ENCODE results near the gene C5. TPM values are rescaled to one million over a fixed set of nuclear protein-coding genes. Genes with fewer than 3 reads are reported as not detected.
A peak's percentile ranks its signal among the peaks of the same experiment; 100 is the strongest.

C5 gene
- total RNA-seq, 2 experiments from 2014 or later = 0.89 to 1.3 TPM

DNA sequence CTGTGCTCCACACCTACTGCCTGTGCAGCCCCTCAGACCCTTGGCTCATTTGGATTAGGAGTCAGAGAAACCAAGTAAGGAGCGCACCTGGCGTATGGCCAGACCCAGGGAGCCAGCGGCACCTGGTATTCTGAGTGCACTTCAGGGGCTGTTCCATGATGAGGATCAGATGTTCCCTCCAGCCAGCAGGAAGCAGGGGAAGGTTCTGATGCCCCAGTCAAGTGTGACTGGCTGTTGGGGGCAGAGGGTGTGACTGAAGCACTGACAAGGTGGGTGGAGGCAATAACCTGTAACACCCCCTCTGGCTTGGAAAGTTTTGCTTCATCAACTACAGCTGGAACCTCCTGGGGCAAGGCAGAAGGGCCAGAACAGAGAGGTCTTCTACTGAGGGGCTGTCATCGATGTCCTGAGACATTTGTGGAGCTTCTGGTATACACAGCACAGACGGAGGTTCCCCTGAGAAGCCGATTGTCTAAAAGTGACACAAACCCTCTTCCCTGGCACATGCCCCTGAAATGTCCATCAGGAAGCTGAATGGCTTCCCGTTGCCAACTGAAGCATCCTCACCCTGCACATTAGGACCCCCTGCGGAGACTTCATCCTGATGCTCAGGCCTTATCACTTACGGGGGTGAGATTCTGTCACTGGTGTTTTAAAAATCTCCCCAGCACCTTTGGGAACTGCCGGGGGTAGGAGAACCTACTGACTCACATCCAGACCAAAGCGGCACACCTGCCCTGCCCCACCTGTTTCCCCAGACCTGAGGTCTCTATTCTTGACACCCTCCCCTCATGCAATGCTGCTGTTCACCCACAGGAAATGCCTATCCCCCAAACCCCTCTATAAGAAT is 144.5 kb downstream of the C5 start:
- Histone ChIP-seq H3K27ac (ENCODE audit: low read depth in 1 of 2, low read length in 2 of 2) (peak overlapping the region; percentile 92 to 93), H3K27me3 (ENCODE audit: control insufficient read depth in 1 of 2, insufficient read depth in 2 of 2, low read length in 2 of 2) (no peaks in the 10 kb centered on the region), H3K4me1 (ENCODE audit: insufficient read depth, low read length) (peaks cover 83% of the 10 kb centered on the region), H3K36me3 (ENCODE audit: insufficient read depth, low read length) (peaks cover 67% of the 10 kb centered on the region), H3K4me3 (ENCODE audit: low read length) (no peak overlapping the region), H3K9me3 (ENCODE audit: control insufficient read depth in 1 of 2, insufficient read depth in 1 of 2, low read length in 2 of 2) (no peaks in the 10 kb centered on the region)
- intact Hi-C loops (cut with DNase I, micrococcal nuclease) = no loop called here
- H3K27ac Mint-ChIP-seq = peak overlapping the region; percentile 99
- H3K4me3 Mint-ChIP-seq = peak overlapping the region; percentile 20
- TF ChIP-seq, protein P1, sequence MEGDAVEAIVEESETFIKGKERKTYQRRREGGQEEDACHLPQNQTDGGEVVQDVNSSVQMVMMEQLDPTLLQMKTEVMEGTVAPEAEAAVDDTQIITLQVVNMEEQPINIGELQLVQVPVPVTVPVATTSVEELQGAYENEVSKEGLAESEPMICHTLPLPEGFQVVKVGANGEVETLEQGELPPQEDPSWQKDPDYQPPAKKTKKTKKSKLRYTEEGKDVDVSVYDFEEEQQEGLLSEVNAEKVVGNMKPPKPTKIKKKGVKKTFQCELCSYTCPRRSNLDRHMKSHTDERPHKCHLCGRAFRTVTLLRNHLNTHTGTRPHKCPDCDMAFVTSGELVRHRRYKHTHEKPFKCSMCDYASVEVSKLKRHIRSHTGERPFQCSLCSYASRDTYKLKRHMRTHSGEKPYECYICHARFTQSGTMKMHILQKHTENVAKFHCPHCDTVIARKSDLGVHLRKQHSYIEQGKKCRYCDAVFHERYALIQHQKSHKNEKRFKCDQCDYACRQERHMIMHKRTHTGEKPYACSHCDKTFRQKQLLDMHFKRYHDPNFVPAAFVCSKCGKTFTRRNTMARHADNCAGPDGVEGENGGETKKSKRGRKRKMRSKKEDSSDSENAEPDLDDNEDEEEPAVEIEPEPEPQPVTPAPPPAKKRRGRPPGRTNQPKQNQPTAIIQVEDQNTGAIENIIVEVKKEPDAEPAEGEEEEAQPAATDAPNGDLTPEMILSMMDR (IDR thresholded peaks at IDR 0.05) = no peak
- H3K27me3 Mint-ChIP-seq = no peaks in the 10 kb centered on the region
- peaks cover 83% of the 10 kb centered on the region for H3K36me3 Mint-ChIP-seq (ENCODE audit: low read depth)
- ChIA-PET CTCF (interaction anchor here (0.8 kb wide), 1 partner anchor 159 kb away, joined by 3 read pairs; no protein-coding TSS in a partner anchor), POLR2A (interaction anchor here (1.1 to 36.2 kb wide), 6 partner anchors 8 to 32 kb away, joined by 3 to 1343 read pairs (median 46); partner anchors contain the start of gene TRAF1)
- H3K9me3 Mint-ChIP-seq = no peaks in the 10 kb centered on the region
- H3K4me1 Mint-ChIP-seq (ENCODE audit: low read depth) = peaks cover 87% of the 10 kb centered on the region
- DNase-seq (peak in 5 of 14 experiments; percentile 34 to 68 (median 50)), ATAC-seq (ENCODE audit: poor library complexity) (no peak)

DNA sequence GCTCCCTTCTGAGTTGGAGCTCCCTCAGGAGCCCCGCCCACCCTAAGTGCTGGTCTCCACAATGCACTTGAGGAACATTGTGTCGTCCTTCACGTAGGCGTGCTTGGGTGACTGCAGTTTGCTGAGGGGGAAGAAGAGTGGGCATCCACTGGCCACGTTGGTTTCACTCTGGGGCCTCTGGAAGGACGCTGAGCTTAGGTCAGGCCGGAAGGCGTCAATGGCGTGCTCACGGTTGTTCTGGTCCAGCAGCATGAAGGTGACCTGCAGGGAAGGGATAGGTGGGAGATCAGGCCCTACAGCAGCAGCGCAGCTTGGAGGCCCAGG is 145.1 kb downstream of the C5 start:
- H3K27me3 ChIP-seq (ENCODE audit: control insufficient read depth in 1 of 2, insufficient read depth in 2 of 2, low read length in 2 of 2) = no peaks in the 10 kb centered on the region
- ChIA-PET POLR2A (interaction anchor here (1.5 to 36.2 kb wide), 7 partner anchors 8 to 58 kb away, joined by 12 to 1343 read pairs (median 24); partner anchors contain the start of genes PHF19 and TRAF1), CTCF (interaction anchor here (0.8 to 1.3 kb wide), 2 partner anchors 24 to 160 kb away, joined by 3 to 5 read pairs; no protein-coding TSS in a partner anchor)
- Mint-ChIP-seq H3K4me1 (ENCODE audit: low read depth) (peaks cover 87% of the 10 kb centered on the region), H3K27me3 (no peaks in the 10 kb centered on the region), H3K4me3 (no peak overlapping the region), H3K36me3 (ENCODE audit: low read depth) (peaks cover 77% of the 10 kb centered on the region), H3K27ac (peak overlapping the region; percentile 99), H3K9me3 (no peaks in the 10 kb centered on the region)
- ATAC-seq (ENCODE audit: poor library complexity) (no peak), DNase-seq (peak in 1 of 14 experiments; percentile 28)
- peaks cover 80% of the 10 kb centered on the region for H3K4me1 ChIP-seq (ENCODE audit: insufficient read depth, low read length)
- H3K9me3 ChIP-seq (ENCODE audit: control insufficient read depth in 1 of 2, insufficient read depth in 1 of 2, low read length in 2 of 2) = no peaks in the 10 kb centered on the region
- peak overlapping the region; percentile 92 to 93 for H3K27ac ChIP-seq (ENCODE audit: low read depth in 1 of 2, low read length in 2 of 2)
- intact Hi-C loops (cut with DNase I, micrococcal nuclease) = loop anchor here in 1 of 2 experiments (1.0 kb wide), 2 partner anchors 15 to 26 kb away; no protein-coding TSS in a partner anchor
- TF ChIP-seq, protein P1 (IDR thresholded peaks at IDR 0.05) = no peak
- H3K4me3 ChIP-seq (ENCODE audit: low read length) = no peak overlapping the region
- peaks cover 61% of the 10 kb centered on the region for H3K36me3 ChIP-seq (ENCODE audit: insufficient read depth, low read length)

DNA sequence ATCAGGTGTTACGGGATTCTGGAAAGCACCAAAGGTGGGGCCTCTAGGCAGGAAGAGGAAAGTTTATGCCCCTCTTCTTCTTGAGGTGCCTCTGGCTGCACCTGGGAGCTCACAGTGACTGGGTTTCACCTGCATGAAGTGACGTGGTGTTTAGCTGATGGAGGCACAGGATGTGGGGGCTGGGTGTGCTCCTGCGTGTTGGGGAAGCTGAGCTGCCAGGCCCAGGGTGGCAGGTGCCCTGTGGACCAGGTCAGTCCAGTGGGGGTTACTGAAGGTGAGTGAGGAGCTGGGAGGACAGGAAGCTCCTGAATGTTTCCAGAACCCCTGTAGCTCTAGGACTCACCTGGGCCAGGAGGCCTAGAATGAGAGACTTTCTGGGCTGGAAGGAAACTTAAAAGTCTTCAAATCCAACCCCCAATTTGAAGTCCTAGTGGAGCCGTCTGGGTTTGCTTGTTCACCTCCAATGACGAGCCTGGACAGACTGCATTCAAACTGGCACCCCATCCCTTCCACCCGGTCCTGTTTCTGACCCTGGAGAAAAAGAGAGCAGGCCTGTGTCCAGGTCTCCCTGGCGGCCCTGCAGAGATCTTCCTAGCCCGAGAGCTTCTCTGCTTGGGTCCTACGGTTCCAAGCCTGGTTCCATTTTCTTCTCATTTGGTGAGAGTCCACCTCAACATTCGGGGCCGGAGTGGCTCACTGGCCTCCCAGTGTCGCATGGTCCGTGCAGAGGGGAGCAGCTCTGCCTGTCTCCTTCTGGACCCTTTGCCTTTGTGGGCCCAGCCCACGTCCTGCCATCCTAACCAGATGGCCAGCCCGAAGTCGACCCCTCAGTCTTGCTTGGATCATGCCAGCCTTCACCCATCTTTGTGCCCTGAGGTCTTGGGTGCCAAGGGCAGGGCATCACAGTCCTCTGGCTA is 145.8 kb downstream of the C5 start:
- Mint-ChIP-seq H3K36me3 (ENCODE audit: low read depth) (peaks cover 70% of the 10 kb centered on the region), H3K27me3 (no peaks in the 10 kb centered on the region), H3K9me3 (no peaks in the 10 kb centered on the region), H3K4me1 (ENCODE audit: low read depth) (peaks cover 88% of the 10 kb centered on the region), H3K27ac (peak overlapping the region; percentile 99), H3K4me3 (peak overlapping the region; percentile 35)
- ChIA-PET POLR2A (interaction anchor here (0.9 to 36.2 kb wide), 15 partner anchors 9 to 167 kb away, joined by 3 to 1343 read pairs (median 12); partner anchors contain the start of genes FBXW2, PHF19, PSMD5 and TRAF1), CTCF (interaction anchor here (0.8 to 1.5 kb wide), 7 partner anchors 12 to 161 kb away, joined by 3 to 5 read pairs (median 3); no protein-coding TSS in a partner anchor)
- Histone ChIP-seq H3K9me3 (ENCODE audit: control insufficient read depth in 1 of 2, insufficient read depth in 1 of 2, low read length in 2 of 2) (no peaks in the 10 kb centered on the region), H3K4me1 (ENCODE audit: insufficient read depth, low read length) (peaks cover 80% of the 10 kb centered on the region), H3K27me3 (ENCODE audit: control insufficient read depth in 1 of 2, insufficient read depth in 2 of 2, low read length in 2 of 2) (no peaks in the 10 kb centered on the region), H3K27ac (ENCODE audit: low read depth in 1 of 2, low read length in 2 of 2) (peak overlapping the region; percentile 92 to 93), H3K4me3 (ENCODE audit: low read length) (no peak overlapping the region), H3K36me3 (ENCODE audit: insufficient read depth, low read length) (peaks cover 55% of the 10 kb centered on the region)
- peak; percentile 91 for ATAC-seq (ENCODE audit: poor library complexity)
- TF ChIP-seq, protein P1 (IDR thresholded peaks at IDR 0.05) = no peak
- DNase-seq = peak; percentile 54 to 94 (median 70)
- intact Hi-C loops (cut with DNase I, micrococcal nuclease) = loop anchor here in 1 of 2 experiments (1.0 kb wide), 2 partner anchors 14 to 27 kb away; no protein-coding TSS in a partner anchor
